Measurements from ENCODE around the gene SIRT7. TPM values are rescaled to one million over a fixed set of nuclear protein-coding genes. Genes with fewer than 3 reads are reported as not detected.
A peak's percentile ranks its signal among the peaks of the same experiment; 100 is the strongest.

Gene SIRT7
- total and polyA plus RNA-seq, 12 donors = 4.2 to 49.8 (median 14.6) TPM

DNA sequence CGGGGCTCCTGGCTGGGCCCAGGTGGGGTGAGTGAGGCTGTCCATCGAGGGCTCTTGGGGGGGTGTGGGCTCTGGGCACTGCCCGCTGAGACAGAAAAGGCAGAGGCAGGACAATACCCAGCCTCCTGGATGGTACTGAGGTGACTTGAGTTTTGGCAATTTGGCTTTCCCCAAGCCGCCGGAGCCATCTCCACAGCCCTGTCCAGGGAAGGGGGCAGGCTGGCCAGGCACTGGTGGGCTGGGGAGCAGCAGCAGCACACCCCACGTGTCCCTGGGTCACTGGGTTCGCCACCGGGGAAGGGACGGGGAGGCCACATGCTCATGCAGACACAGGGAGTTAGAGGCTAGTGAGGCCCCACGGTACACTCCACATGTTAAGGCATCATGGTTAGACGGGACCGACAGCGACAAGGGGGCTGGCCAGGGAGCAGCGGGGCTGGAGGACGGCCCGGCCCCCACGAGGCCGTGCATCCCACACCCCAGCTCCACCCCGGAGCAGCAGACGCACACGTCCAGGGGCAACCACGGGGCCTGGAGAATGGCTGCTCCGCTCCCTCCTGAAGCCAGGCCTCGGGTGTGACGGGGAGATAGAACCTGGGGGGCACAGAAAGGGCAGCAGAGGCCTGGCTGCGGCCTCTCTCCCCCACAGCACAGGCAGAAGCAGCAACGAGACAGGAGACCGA, 49.8 kb downstream of the SIRT7 start:
- peak in 1 of 7 donors; percentile 57 for DNase-seq
- H3K27me3 ChIP-seq = no peaks in the 10 kb centered on the region
- peak overlapping the region; percentile 47 to 100 (median 92) for H3K27ac ChIP-seq
- H3K9me3 ChIP-seq (replicated peaks in 1 of 3) = no peaks in the 10 kb centered on the region
- H3K4me3 ChIP-seq = no peak overlapping the region
- TF ChIP-seq CTCF (IDR thresholded peaks at IDR 0.05) (no peak), POLR2A (IDR thresholded peaks at IDR 0.05) (no peak)
- peaks cover 25 to 47% of the 10 kb centered on the region in 2 donors for H3K4me1 ChIP-seq (replicated peaks in 1 of 2)
- intact Hi-C loops (cut with DNase I) = no loop called here
- peaks cover 0 to 25% of the 10 kb centered on the region in 2 donors for H3K36me3 ChIP-seq (replicated peaks in 1 of 2)
- 56 to 69% (median 57%) methylated on average over 8 to 28 of the region's 28 CpGs; no CpG with 5 or more reads in 1 of the 4 donors for WGBS, 4 donors

DNA sequence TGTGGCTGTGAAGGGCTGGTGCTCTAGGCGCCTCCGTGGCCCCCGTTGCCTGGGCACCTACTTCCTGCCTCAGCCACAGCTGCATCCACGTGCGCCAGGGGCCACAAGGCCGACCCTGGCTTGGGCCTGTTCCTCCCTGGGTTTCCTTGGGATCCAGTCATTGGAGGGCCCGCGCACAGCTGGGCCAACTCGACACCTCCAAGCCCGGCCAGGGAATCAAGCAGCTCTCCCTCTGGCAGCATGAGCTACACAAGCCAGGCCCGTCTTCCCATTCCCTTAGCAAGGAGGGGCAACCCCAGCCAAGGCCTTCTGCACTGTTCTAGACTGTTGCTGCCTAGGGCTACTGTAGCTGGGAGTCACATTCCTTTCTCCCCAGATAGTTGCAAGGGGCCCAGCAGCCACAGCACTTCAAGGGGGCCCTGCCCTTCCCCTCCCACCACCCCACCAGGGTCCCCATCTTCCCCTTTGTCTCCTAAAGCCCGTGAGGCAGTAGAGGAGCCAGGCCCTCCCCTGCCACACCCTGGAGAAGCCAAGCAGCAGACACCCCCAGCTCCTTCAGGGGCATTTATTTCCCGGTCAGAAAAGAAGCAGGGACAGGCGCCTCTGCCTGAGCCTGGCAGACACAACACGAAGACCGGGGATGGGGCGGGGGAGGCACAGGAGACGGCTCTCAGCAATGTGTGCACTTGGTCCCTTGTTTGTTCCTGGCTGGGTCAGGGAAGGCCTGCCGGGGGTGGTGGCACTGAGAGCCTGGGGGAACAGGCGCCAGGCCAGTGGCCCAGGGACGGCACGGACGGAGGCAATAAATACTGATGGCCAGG, 50.6 kb downstream of the SIRT7 start:
- no peaks in the 10 kb centered on the region for H3K9me3 ChIP-seq (replicated peaks in 1 of 3)
- peak overlapping the region; percentile 47 to 100 (median 92) for H3K27ac ChIP-seq
- TF ChIP-seq POLR2A (IDR thresholded peaks at IDR 0.05) = peak; percentile 27 to 50
- no peak for TF ChIP-seq CTCF (IDR thresholded peaks at IDR 0.05)
- DNase-seq = peak in 6 of 7 donors; percentile 74 to 87 (median 80)
- H3K4me1 ChIP-seq (replicated peaks in 1 of 2) = peaks cover 24 to 48% of the 10 kb centered on the region in 2 donors
- no peak overlapping the region for H3K4me3 ChIP-seq
- WGBS, 4 donors = 18 to 29% (median 24%) methylated on average over 6 to 23 of the region's 23 CpGs
- intact Hi-C loops (cut with DNase I) = no loop called here
- peaks cover 0 to 25% of the 10 kb centered on the region in 2 donors for H3K36me3 ChIP-seq (replicated peaks in 1 of 2)
- H3K27me3 ChIP-seq = no peaks in the 10 kb centered on the region

- 58 to 81% (median 65%) methylated on average over 11 to 18 of the region's 18 CpGs for WGBS, 4 donors
- no peaks in the 10 kb centered on the region for H3K27me3 ChIP-seq
- peaks cover 26 to 50% of the 10 kb centered on the region in 2 donors for H3K4me1 ChIP-seq (replicated peaks in 1 of 2)
- intact Hi-C loops (cut with DNase I) = no loop called here
- peak overlapping the region in 4 of 5 donors; percentile 86 to 100 (median 96) for H3K27ac ChIP-seq
- DNase-seq = peak in 1 of 7 donors; percentile 40
- no peak overlapping the region for H3K4me3 ChIP-seq
- H3K9me3 ChIP-seq (replicated peaks in 1 of 3) = no peaks in the 10 kb centered on the region
- TF ChIP-seq CTCF (IDR thresholded peaks at IDR 0.05) (no peak), POLR2A (IDR thresholded peaks at IDR 0.05) (no peak)
- peaks cover 0 to 25% of the 10 kb centered on the region in 2 donors for H3K36me3 ChIP-seq (replicated peaks in 1 of 2)
Measured at GRCh38 chr17:81866440-81867169, 51.4 kb downstream of the SIRT7 start.

All from adrenal gland (tissue), 12 donors.